Measurements from ENCODE around the gene NPB.

The NPB gene

GRCh38 chr17:81869221-81870130 is 32.6 kb upstream of the NPB start:
- DNase-seq: no peak

- DNase-seq: no peak
These were observed 31.7 kb upstream of the NPB start for GRCh38 chr17:81870131-81870980.

GRCh38 chr17:81870981-81871386 is 31.1 kb upstream of the NPB start, which contains the start of gene ARHGDIA:
Gene ARHGDIA (minus strand): TSS chr17:81871337. CDS start chr17:81869930, 1,407 bp downstream.
- DNase-seq: no peak

- DNase-seq: peak; percentile 95
These were observed 30.4 kb upstream of the NPB start for GRCh38 chr17:81871387-81872230.

GRCh38 chr17:81877569-81877968 is 24.5 kb upstream of the NPB start:
- no peak for DNase-seq

GRCh38 chr17:81878294-81878693 is 23.7 kb upstream of the NPB start:
- DNase-seq: no peak

- DNase-seq: no peak
These were observed 22.9 kb upstream of the NPB start for GRCh38 chr17:81879121-81879520.

GRCh38 chr17:81884520-81884919 is 17.5 kb upstream of the NPB start:
- DNase-seq: no peak

GRCh38 chr17:81884968-81885367 is 17.1 kb upstream of the NPB start:
- no peak for DNase-seq

GRCh38 chr17:81885454-81885853 is 16.6 kb upstream of the NPB start:
- DNase-seq: no peak

- no peak for DNase-seq
These were observed 16.0 kb upstream of the NPB start for GRCh38 chr17:81885869-81886548.

GRCh38 chr17:81888105-81888987 is 13.7 kb upstream of the NPB start:
- no peak for DNase-seq

- DNase-seq: no peak
These were observed 12.9 kb upstream of the NPB start for GRCh38 chr17:81888988-81889595.

GRCh38 chr17:81889602-81890001 is 12.4 kb upstream of the NPB start:
- no peak for DNase-seq

GRCh38 chr17:81890447-81891302 is 11.4 kb upstream of the NPB start:
- no peak for DNase-seq

GRCh38 chr17:81891303-81891552 is 10.8 kb upstream of the NPB start:
- DNase-seq: no peak

GRCh38 chr17:81895400-81895799 is 6.6 kb upstream of the NPB start:
- DNase-seq: no peak

- no peak for DNase-seq
These were observed 3.8 kb upstream of the NPB start for GRCh38 chr17:81898029-81898866.

GRCh38 chr17:81898885-81899284 is 3.2 kb upstream of the NPB start:
- no peak for DNase-seq
